CD4-positive, alpha-beta T cell treated with Interferon gamma for 1 hour (primary cell): ENCODE measurements around the gene TEAD2.
"Not testable (repeated sequence)": the region's sequence is repeated elsewhere in the genome, so short reads cannot be mapped to it uniquely, and the experiment has no call there.

ENCODE experiments used
- DNase-seq: peaks from one replicate; pipeline ENCODE4 v3.0.0-alpha.2; 2020

The TEAD2 gene

GRCh38 chr19:49331187-49331586 is 31.0 kb downstream of the TEAD2 start:
- not testable (repeated sequence) for DNase-seq

DNA sequence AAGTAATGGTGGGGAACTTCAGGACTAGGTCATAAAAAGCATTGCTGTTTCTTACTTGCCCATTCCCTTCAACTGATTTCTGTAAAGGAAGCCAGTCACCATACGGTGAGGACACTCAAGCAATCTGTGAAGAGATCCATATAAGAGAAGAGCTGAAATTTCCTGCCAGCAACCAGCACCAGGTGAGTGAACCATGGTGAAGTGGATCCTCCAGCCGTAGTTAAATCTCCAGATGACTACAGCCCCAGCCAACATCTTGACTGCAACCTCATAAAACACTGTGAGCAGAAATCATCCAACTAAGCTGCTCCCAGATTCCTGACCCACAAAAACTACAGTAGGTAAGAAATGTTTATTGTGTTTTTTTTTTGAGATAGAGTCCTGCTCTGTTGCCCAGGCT is 33.5 kb downstream of the TEAD2 start:
- no peak for DNase-seq

DNA sequence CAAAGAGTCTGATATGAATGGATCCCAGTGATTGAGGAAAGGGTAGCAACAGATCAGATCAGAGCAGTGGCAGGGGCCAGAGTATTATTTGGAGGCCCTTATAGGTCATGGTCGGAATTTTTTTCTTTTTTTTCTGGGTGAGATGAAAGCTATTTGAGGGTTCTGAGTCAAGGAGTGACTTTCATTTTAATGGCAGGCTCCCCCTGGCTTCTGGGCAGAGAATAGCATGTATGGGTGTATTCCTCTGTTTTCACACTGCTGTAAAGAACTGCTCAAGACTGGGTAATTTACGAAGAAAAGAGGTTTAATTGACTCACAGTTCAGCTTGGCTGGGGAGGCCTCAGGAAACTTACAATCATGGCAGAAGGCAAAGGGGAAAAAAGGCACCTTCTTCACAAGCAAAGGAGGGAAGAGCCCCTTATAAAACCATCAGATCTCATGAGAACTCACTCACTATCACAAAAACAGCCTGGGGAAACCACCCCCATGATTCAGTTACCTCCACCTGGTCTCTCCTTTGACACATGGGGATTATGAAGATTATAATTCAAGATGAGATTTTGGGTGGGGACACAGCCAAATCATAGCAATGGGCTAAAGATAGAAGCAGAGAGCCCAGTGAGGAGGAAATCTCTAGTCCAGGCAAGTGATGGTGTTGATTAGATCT is 34.2 kb downstream of the TEAD2 start:
- peak; percentile 35 for DNase-seq

- DNase-seq: no peak
Observed at GRCh38 chr19:49326165-49326704, 36.0 kb downstream of the TEAD2 start.

DNA sequence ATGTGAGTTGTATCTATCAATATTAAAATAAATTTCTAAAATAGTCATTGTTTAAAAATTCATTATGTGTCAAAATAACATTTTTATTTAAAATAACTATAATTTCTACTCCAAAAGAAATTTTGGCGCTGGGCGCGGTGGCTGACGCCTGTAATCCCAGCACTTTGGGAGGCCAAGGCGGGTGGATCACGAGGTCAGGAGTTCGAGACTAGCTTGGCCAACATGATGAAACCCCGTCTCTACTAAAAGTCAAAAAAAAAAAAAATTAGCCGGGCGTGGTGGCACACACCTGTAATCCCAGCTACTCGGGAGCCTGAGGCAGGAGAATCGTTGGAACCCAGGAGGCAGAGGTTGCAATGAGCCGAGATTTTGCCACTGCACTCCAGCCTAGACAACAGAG is 36.5 kb downstream of the TEAD2 start:
- DNase-seq: not testable (repeated sequence)

- no peak for DNase-seq
Observed at GRCh38 chr19:49324801-49325576, 37.2 kb downstream of the TEAD2 start, which contains the start of gene SLC6A16. Gene SLC6A16 (minus strand): TSS chr19:49325191. CDS start chr19:49311347, 13,844 bp downstream.

DNA sequence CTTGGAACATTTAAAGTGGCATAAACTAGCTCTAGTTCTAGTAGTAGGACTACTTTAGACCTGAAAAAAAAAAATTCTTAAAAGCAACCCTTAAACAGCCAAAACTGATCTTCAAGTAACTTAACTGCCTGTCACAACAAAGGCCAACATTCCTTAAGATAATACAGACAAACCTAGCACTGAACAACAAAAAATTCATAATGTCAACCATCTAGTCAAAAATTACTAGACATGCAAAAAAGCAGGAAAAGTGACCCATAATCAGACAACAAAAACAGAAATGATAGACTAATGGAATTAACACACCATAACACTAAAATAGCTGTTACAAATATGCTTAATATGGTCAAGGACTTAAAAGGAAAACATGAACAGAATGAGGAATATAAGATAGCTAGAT is 43.9 kb downstream of the TEAD2 start:
- DNase-seq: no peak

GRCh38 chr19:49316284-49316683 is 45.9 kb downstream of the TEAD2 start:
- DNase-seq: no peak

- DNase-seq: no peak
Observed at GRCh38 chr19:49315111-49315510, 47.1 kb downstream of the TEAD2 start.

DNA sequence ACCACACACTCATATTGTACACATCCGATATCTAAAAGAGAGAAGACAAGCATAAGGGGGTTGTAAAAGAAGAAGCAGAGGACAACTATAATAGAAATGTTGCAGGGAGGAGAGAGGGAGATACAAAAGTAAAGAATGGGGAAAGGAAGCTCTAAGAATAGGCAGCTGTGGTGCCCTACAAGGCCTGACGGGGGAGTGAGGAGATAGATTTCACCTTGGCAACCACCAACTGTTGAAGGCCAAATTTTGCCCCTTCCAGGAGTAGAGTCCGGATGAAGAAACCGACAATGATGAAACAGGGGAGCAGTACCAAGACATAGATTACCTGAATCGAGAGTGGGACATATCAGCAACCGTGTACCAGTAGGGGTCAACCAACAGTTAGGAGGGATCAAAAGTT is 53.1 kb downstream of the TEAD2 start:
- no peak for DNase-seq

- DNase-seq: not testable (repeated sequence)
Observed at GRCh38 chr19:49306734-49307133, 55.5 kb downstream of the TEAD2 start.

DNA sequence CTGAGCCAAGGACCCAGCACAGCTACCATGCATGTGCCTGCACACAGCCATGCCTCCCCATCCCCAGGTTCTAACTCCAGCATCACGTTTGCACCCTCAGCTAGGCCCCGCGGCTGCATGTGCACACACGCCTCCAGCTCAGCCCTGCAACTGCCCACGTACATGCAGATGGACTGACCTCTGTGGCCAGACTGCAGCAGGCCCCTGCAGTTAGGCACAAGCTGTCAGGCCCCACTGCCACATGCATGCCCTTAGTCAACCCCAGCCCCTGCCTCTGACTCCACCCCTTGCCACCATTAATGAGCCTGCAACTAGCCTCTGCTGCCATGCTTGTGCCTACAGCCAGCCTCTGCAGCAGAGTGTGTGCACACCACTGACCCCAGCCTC is 60.4 kb downstream of the TEAD2 start:
- no peak for DNase-seq

- DNase-seq: peak; percentile 72
Observed at GRCh38 chr19:49301165-49301865, 60.9 kb downstream of the TEAD2 start.

DNA sequence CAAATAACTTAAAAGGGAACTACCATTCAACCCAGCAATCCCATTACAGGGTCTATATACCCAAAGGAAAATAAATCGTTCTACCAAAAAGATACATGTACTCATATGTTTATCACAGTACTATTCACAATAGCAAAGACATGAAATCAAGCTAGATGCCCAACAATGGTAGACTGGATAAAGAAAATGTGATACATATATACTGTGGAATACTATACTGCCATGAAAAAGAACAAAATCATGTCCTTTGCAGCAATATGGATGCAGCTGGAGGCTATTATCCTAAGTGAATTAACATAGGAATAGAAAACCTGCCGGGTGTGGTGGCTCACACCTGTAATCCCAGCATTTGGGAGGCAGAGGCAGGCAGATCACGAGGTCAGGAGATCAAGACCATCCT is 63.6 kb downstream of the TEAD2 start:
- DNase-seq: not testable (repeated sequence)

GRCh38 chr19:49297403-49297802 is 64.8 kb downstream of the TEAD2 start:
- DNase-seq: no peak

DNA sequence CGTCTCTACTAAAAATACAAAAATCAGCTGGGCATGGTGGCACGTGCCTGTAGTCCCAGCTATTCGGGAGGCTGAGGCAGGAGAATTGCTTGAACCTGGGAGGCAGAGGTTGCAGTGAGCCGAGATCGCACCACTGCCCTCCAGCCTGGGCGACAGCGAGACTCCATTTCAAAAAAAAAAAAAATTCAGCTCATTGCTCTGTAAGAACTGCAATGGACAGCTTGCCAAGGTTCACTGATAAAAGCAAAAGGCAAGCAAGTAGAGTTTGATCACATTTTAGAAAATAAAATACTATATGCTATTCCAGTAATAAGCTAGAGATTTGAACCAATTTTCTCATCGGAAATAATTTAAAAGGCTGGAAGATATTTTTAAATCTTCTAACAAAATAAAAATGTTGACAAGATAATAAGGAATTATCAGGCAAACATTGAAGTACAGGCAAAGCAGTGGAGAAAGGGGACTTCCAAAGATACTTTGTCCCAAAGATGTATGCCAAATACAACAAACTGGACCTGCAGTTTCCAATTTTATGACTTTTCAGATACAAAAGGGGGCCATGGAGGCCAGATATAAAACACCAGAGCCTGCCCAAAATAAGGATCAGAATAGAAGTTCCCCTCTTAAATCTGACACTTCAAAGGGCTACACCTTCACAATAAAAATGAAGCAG is 66.9 kb downstream of the TEAD2 start:
- DNase-seq: no peak

DNA sequence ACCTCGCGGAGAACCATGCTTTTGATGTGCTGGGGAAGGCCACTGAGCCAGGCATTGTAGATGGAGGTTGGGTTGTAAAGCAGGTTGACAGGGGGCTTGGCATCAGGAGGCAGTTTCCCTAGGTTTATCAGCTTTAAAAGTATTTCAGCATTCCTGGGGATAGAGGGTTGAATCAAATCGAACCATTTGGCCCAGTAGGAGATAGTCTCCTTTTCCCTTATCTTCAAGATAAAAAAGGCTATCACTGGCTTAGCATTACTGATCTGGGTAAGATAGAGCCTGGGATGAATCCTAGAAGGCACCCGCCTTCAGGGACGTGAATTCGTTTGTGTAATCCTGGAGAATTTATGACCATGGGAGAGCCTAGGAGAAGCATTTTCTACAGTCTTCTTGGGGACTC is 67.8 kb downstream of the TEAD2 start:
- DNase-seq: no peak
